NOMO-1 treated with dmso at 0.1 percent for 144 hours (cell line): ENCODE data around the gene C10orf120.

ENCODE experiments used
- DNase-seq: peaks from one replicate; lab custom pipeline; 2025; ENCODE audit not compliant: unreplicated experiment; lab: John Stamatoyannopoulos, UW

Gene C10orf120

DNA sequence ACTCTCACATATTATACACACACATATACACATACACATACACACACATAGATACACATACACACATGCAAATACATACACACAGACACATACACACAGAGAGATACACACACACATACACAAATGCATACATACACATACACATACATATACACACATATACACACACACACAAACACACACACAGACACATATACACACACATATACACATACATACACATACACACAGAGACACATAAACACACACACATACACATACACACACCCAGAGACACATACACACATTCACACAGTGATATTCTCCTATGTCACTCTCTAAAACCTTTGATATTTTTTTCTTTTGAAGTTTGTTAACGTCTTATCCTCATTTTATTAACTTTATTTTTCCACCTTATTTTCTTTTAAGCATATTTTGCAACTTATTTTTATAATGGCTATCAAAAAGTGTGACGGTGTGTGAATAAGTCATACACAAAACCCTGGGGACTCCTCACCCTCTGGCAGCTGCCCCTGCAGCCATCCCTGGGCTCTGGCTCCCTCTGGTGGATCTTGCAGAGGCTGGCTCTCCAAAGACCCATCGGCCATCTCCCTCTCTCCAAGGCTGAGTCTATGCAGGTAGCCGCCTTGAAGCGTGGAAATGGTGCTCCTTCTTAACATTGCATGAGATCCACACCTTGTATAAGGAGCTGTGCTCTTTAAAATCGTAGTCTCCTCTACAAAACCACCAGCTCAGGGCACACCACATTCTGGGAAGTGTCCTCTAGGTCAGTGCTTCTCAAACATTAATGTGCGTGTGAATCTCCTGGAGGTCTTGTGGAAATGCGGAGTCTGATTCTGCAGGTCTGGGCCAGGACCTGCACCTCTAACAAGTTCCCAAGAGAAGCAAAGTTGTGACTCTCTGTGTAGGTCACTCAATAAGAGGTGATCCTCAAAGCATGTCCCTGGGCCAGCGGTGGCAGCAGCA is 4.1 kb upstream of the C10orf120 start:
- DNase-seq, result no peak

GRCh38 chr10:122702275-122702674 is 2.6 kb upstream of the C10orf120 start:
- DNase-seq, result no peak

- no peak for DNase-seq
Observed at GRCh38 chr10:122701652-122702051, 2.0 kb upstream of the C10orf120 start.

DNA sequence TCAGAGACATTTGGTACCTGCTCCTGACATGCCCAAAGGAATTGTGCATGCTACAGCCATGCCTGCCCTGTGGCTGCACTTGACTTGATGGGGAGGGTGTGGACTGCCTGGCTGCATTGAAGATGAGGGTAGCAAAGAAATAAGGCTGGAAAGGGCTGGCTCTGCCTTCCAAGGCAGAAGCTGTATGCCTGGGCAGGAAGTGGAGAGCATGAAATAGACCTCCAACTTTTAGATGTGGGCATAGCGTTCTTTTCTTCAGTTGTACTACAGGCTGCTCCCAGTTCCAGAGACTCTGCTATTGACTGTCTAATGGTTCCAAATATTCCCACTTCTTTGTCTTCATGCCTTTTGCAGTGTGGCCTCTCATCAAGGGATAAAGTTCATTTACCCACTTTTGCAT is 3.0 kb downstream of the C10orf120 start:
- DNase-seq, result no peak

DNA sequence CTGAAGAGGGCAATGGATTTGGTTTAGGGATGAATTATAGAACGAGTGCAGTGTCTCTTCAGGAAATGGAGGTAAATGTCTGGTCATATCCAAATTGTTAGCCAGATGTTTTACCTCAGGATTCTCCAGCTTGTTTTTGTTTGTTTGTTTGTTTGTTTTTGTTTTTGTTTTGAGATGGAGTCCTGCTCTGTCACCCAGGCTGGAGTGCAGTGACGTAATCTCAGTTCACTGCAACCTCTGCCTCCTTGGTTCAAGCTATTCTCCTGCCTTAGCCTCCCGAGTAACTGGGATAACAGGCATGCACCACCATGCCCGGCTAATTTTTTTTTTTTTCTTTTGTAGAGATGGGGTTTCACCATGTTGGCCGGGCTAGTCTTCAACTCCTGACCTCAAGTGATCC is 6.9 kb downstream of the C10orf120 start:
- no peak for DNase-seq

- DNase-seq, result no peak
Observed at GRCh38 chr10:122689146-122689820, 10.4 kb downstream of the C10orf120 start.

DNA sequence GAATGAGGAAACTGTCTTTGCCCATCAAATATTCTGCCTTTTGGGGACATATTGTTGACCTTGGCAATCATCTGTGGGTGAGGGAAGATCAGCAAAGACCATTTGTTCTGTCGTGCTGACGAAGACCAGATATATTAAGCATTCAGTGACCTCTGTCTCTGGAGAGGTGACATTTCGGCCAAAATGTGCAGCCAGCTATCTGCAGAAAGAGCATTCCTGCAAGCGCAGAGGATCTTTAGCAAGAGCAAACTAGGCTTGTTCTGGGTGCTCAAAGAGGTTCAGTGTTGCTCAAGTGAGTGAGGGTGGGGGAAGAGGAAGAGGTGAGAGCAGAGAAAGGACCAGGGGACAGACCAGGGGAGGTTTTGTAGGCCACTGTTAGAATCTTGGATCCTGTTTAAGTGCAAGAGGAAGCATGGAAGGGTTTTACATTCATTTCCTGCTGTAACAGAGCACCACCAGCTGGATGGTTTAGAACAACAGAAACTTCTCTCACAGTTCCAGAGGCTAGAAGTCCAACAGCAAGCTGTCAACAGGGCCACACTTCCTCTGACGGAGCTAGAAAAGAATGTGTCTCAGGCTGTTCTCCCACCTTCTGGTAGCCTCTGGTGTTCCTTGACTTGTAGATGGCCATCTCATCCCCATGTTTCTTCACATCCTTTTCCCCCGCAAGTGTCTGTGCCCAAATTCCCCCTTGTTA is 11.2 kb downstream of the C10orf120 start:
- no peak for DNase-seq

- no peak for DNase-seq
Observed at GRCh38 chr10:122682522-122682921, 17.1 kb downstream of the C10orf120 start.

- no peak for DNase-seq
Observed at GRCh38 chr10:122678266-122678665, 21.4 kb downstream of the C10orf120 start.

GRCh38 chr10:122675278-122675677 is 24.4 kb downstream of the C10orf120 start:
- no peak for DNase-seq

- no peak for DNase-seq
Observed at GRCh38 chr10:122674781-122675180, 24.9 kb downstream of the C10orf120 start.

DNA sequence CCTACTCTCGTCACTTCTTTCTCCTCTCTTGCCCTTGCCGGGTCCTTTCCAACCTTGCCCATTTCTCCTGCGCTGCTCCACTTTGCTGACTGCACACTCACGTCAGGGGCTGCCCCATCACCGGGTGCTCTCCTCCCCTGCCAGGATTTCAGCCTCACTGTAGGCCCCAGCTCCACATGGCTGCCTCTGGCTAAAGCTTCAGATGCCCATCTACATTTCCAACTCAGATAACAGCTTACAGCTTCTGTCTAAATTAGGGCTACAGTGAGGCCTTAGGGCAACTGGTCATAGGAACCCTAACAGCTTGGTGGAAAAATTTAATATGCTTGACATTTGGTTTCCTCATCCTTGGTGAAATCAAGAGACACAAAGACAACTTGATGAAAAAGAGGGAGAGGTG is 25.9 kb downstream of the C10orf120 start:
- DNase-seq, result no peak

DNA sequence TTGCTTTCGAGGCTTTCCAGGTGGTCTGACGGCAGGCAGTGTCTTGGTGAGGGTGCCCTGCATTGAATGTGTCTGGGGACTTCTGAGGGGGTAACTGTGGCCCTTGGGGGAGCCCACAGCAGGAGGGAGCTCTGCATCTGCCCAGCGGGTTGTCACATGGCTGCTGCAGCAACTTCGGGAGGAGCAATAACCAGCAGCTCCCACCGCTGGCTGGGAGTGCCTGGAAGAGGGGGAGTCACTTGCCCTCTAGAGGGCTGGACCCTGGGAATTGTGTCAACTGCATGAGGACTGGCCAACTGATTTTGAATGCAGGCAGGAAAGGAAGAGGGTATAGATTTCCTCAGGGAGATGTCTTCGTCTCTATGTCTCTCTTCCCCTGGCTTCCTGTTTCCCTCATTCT is 26.4 kb downstream of the C10orf120 start:
- DNase-seq, result no peak

DNA sequence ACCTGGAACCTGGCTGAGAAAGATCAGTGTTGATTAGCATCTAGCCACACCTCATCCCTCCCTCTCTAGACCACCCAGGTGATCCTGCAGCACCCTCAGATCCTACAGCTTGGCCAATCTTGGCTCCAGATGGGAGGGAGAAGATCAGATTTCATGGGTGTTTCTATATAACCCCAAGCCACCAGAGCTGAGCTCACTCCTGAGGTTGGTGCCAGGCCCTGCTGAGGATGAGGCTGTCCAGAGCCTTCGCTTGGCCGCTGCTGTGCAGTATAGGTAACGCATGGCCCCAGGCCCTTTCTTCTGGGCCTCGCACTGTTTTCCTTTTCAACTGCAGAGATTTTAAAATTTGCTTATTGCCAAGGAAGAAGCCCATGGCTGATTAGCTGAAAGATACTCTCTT is 27.0 kb downstream of the C10orf120 start:
- no peak for DNase-seq

- DNase-seq, result no peak
Observed at GRCh38 chr10:122671355-122671754, 28.3 kb downstream of the C10orf120 start.

GRCh38 chr10:122669842-122670241 is 29.8 kb downstream of the C10orf120 start:
- DNase-seq, result no peak

DNA sequence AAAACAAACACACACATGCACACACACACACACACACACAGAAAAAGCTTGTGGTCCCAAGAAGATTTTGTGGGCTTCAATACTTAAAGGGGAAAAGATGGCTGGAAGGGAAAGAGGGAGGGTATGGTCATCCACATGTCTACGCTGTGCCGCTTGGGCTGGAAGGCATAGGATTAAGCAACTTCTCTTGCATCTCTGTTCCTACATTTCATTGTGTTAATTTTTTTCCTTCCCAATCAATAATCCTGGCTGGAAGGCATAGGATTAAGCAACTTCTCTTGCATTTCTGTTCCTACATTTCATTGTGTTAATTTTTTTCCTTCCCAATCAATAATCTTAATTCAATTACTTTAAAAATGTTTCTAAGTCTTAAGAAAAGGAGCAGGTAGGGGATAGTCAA is 30.6 kb downstream of the C10orf120 start:
- DNase-seq, result no peak

- no peak for DNase-seq
Observed at GRCh38 chr10:122665946-122666345, 33.7 kb downstream of the C10orf120 start.

- no peak for DNase-seq
Observed at GRCh38 chr10:122665329-122665860, 34.3 kb downstream of the C10orf120 start.

- DNase-seq, result no peak
Observed at GRCh38 chr10:122664501-122664900, 35.1 kb downstream of the C10orf120 start.

DNA sequence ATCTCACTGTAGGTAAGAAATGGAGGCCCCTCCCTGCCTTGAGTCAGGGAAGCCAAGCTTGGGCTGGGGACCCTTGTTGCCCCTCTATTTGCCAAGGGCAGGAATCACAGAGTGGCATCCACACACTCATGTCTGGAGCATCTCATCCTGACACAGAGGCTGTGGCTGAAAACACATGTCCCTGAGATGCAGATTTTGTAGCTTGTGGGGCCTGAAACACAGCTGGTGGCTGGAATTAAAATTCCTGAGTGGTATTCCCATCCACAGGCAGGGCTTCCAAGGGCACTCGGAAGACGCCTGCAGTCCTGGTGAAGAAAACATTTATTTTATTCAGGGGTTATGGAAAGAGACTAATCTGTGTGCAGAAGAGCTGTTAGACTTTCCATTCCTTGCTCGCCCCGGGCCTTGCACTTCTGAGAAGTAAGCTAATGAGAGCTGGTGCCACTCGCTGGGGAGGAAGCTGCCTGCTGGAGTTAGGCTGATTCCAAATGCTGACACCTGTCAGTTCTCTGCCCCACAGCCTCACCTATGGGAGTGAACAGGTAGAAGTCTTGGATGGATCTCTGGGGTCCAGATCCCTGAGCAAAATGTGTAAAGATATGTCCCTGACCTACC is 36.0 kb downstream of the C10orf120 start:
- DNase-seq, result no peak
